Prostate gland (tissue), 2 donors: ENCODE results near the gene RASIP1.

ENCODE experiments used
- CTCF ChIP-seq, 4 experiments: fragments of 200-600 bp in 2 of 4; fragments of 450-650 bp in 2 of 4; sonication (generic) in 2 of 4; IDR thresholded peaks; 1 replicate in 3 of 4; 2 replicates in 1 of 4; pipeline ENCODE4 v1.5.1; 2016 to 2019; ENCODE audit warnings: antibody characterized with exemption in 4 of 4, mild to moderate bottlenecking in 2 of 4, moderate library complexity in 2 of 4
- POLR2A ChIP-seq: fragments of 450-650 bp; IDR thresholded peaks from one replicate; pipeline ENCODE4 v1.6.1; 2016; ENCODE audit warnings: antibody characterized with exemption, mild to moderate bottlenecking
- POLR2AphosphoS5 ChIP-seq: sonication (generic); formaldehyde crosslinking; IDR thresholded peaks from one replicate; pipeline ENCODE4 v1.6.1; 2017; ENCODE audit warnings: antibody characterized with exemption

- no peak for TF ChIP-seq POLR2A
- TF ChIP-seq CTCF (IDR thresholded peaks at IDR 0.05): no peak
- no peak for TF ChIP-seq POLR2AphosphoS5
Measured at GRCh38 chr19:48756686-48757085, 16.3 kb upstream of the RASIP1 start.
